HEK293 (cell line): ENCODE measurements around the gene ZNF574.

Experiments used
- KLF8 ChIP-seq: fragments of 450-650 bp; formaldehyde crosslinking; IDR thresholded peaks from 2 replicates; pipeline ENCODE4 v1.5.1; 2016; ENCODE audit warnings: missing biosample characterization, missing genetic modification characterization
- PRDM10 ChIP-seq: fragments of 450-650 bp; formaldehyde crosslinking; IDR thresholded peaks from 2 replicates; pipeline ENCODE4 v1.5.1; 2016; ENCODE audit warnings: missing biosample characterization, missing genetic modification characterization
- ZBTB20 ChIP-seq: fragments of 450-650 bp; formaldehyde crosslinking; IDR thresholded peaks from 2 replicates; pipeline ENCODE4 v1.5.1; 2016; ENCODE audit warnings: missing biosample characterization, missing genetic modification characterization
- ZFP37 ChIP-seq: fragments of 450-650 bp; formaldehyde crosslinking; IDR thresholded peaks from 2 replicates; pipeline ENCODE4 v1.5.1; 2016; ENCODE audit warnings: missing biosample characterization, missing genetic modification characterization
- ZFP69B ChIP-seq: fragments of 450-650 bp; formaldehyde crosslinking; IDR thresholded peaks from 2 replicates; pipeline ENCODE4 v1.5.1; 2016; ENCODE audit warnings: missing biosample characterization, missing genetic modification characterization
- ZNF132 ChIP-seq: fragments of 450-650 bp; formaldehyde crosslinking; IDR thresholded peaks from 2 replicates; pipeline ENCODE4 v1.5.1; 2017; ENCODE audit warnings: missing biosample characterization, missing genetic modification characterization, borderline replicate concordance
- ZNF175 ChIP-seq: fragments of 450-650 bp; formaldehyde crosslinking; IDR thresholded peaks from 2 replicates; pipeline ENCODE4 v1.5.1; 2016; ENCODE audit warnings: missing biosample characterization, missing genetic modification characterization
- ZNF18 ChIP-seq: fragments of 450-650 bp; formaldehyde crosslinking; IDR thresholded peaks from 2 replicates; pipeline ENCODE4 v1.5.1; 2016; ENCODE audit warnings: missing biosample characterization, missing genetic modification characterization
- ZNF23 ChIP-seq: fragments of 450-650 bp; formaldehyde crosslinking; IDR thresholded peaks from 2 replicates; pipeline ENCODE4 v1.5.1; 2016; ENCODE audit warnings: missing biosample characterization, missing genetic modification characterization, borderline replicate concordance
- ZNF24 ChIP-seq: fragments of 450-650 bp; formaldehyde crosslinking; IDR thresholded peaks from 2 replicates; pipeline ENCODE4 v1.5.1; 2016; ENCODE audit warnings: missing biosample characterization, missing genetic modification characterization
- ZNF292 ChIP-seq: fragments of 450-650 bp; formaldehyde crosslinking; IDR thresholded peaks from 2 replicates; pipeline ENCODE4 v1.5.1; 2016; ENCODE audit warnings: low read depth, missing biosample characterization, missing genetic modification characterization, borderline replicate concordance
- ZNF658 ChIP-seq: fragments of 450-650 bp; formaldehyde crosslinking; IDR thresholded peaks from 2 replicates; pipeline ENCODE4; 2016; ENCODE audit warnings: missing biosample characterization, missing genetic modification characterization
- ZNF660 ChIP-seq: fragments of 450-650 bp; IDR thresholded peaks from 2 replicates; pipeline ENCODE4 v1.5.1; 2018; ENCODE audit warnings: missing biosample characterization, mild to moderate bottlenecking, missing genetic modification characterization
- ZNF701 ChIP-seq: fragments of 450-650 bp; formaldehyde crosslinking; IDR thresholded peaks from 2 replicates; pipeline ENCODE4 v1.5.1; 2016; ENCODE audit warnings: missing biosample characterization, missing genetic modification characterization
- ZNF776 ChIP-seq: fragments of 450-650 bp; formaldehyde crosslinking; IDR thresholded peaks from 2 replicates; pipeline ENCODE4 v1.5.0; 2017; ENCODE audit warnings: missing biosample characterization, missing genetic modification characterization, borderline replicate concordance
- ZNF777 ChIP-seq: fragments of 450-650 bp; formaldehyde crosslinking; IDR thresholded peaks from 2 replicates; pipeline ENCODE4 v1.5.1; 2017; ENCODE audit warnings: missing biosample characterization, missing genetic modification characterization, borderline replicate concordance
- TF ChIP-seq, protein P1 (sequence below): fragments of 450-650 bp; formaldehyde crosslinking; IDR thresholded peaks from 2 replicates; pipeline ENCODE4 v1.5.1; 2017; ENCODE audit warnings: missing biosample characterization, missing genetic modification characterization
- TF ChIP-seq, protein P2 (sequence below): fragments of 450-650 bp; formaldehyde crosslinking; IDR thresholded peaks from 2 replicates; pipeline ENCODE4 v1.5.1; 2016; ENCODE audit warnings: missing biosample characterization, missing genetic modification characterization
- TF ChIP-seq, protein P3 (sequence below): fragments of 450-650 bp; formaldehyde crosslinking; IDR thresholded peaks from 2 replicates; pipeline ENCODE4 v1.5.1; 2016; ENCODE audit warnings: missing biosample characterization, missing genetic modification characterization
- TF ChIP-seq, protein P4 (sequence below): fragments of 450-650 bp; formaldehyde crosslinking; IDR thresholded peaks from 2 replicates; pipeline ENCODE4 v1.5.1; 2016; ENCODE audit warnings: missing biosample characterization, missing genetic modification characterization
- TF ChIP-seq, protein P5 (sequence below): fragments of 450-650 bp; formaldehyde crosslinking; IDR thresholded peaks from 2 replicates; pipeline ENCODE4 v1.5.1; 2016; ENCODE audit warnings: missing biosample characterization, missing genetic modification characterization, low read depth
- TF ChIP-seq, protein P6 (sequence below): fragments of 450-650 bp; formaldehyde crosslinking; IDR thresholded peaks from 2 replicates; pipeline ENCODE4 v1.5.1; 2017; ENCODE audit warnings: missing biosample characterization, missing genetic modification characterization

ZNF574 gene

DNA sequence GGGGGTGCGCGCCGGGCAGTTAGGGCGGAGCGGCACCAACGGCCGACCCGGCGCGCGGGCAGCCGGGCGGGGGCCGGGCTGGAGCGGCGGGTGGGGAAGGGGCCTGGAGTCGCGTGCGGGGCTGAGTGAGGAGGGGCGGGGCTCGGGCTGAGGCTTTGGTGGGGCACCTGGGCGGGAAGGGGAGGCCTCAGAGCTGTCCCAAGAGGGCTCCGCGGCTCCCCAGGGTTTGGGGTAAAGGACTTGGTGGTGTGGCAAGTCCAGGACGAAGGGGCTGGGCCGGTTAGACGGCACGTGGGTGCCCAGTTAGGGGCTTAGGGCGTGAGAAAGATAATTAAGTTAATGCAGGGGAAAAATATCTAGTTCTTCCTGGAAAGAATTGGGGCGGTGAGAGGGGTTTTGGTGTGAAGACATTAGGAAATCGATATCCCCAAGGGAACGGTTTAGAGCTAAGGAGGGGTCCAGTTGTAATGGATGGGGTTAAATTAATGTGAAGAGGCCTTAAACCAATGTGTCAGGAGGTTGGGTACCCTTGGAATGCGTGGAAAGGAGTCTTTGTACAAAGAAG is 496 bp downstream of the ZNF574 start (continued):
- TF ChIP-seq, protein P1, sequence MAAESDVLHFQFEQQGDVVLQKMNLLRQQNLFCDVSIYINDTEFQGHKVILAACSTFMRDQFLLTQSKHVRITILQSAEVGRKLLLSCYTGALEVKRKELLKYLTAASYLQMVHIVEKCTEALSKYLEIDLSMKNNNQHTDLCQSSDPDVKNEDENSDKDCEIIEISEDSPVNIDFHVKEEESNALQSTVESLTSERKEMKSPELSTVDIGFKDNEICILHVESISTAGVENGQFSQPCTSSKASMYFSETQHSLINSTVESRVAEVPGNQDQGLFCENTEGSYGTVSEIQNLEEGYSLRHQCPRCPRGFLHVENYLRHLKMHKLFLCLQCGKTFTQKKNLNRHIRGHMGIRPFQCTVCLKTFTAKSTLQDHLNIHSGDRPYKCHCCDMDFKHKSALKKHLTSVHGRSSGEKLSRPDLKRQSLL (tag by site-specific recombination) = no peak
- TF ChIP-seq, protein P2, sequence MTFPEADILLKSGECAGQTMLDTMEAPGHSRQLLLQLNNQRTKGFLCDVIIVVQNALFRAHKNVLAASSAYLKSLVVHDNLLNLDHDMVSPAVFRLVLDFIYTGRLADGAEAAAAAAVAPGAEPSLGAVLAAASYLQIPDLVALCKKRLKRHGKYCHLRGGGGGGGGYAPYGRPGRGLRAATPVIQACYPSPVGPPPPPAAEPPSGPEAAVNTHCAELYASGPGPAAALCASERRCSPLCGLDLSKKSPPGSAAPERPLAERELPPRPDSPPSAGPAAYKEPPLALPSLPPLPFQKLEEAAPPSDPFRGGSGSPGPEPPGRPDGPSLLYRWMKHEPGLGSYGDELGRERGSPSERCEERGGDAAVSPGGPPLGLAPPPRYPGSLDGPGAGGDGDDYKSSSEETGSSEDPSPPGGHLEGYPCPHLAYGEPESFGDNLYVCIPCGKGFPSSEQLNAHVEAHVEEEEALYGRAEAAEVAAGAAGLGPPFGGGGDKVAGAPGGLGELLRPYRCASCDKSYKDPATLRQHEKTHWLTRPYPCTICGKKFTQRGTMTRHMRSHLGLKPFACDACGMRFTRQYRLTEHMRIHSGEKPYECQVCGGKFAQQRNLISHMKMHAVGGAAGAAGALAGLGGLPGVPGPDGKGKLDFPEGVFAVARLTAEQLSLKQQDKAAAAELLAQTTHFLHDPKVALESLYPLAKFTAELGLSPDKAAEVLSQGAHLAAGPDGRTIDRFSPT (tag by site-specific recombination) = no peak
- TF ChIP-seq ZNF701 (tag by site-specific recombination) (no peak), ZNF23 (no peak), ZNF776 (tag by site-specific recombination) (no peak), ZFP69B (tag by site-specific recombination) (no peak), ZNF175 (tag by site-specific recombination) (no peak), ZNF777 (tag by site-specific recombination) (no peak), ZNF660 (tag by site-specific recombination) (peak; percentile 41; the same call in 1 of the 2 replicates), ZNF24 (tag by site-specific recombination) (no peak), KLF8 (tag by site-specific recombination) (no peak), PRDM10 (tag by site-specific recombination) (no peak), ZNF658 (no peak), ZFP37 (tag by site-specific recombination) (no peak), ZNF292 (tag by site-specific recombination) (no peak), ZNF132 (tag by site-specific recombination) (no peak), ZBTB20 (tag by site-specific recombination) (no peak), ZNF18 (peak; percentile 63; the same call in 1 of the 2 replicates)
- TF ChIP-seq, protein P3, sequence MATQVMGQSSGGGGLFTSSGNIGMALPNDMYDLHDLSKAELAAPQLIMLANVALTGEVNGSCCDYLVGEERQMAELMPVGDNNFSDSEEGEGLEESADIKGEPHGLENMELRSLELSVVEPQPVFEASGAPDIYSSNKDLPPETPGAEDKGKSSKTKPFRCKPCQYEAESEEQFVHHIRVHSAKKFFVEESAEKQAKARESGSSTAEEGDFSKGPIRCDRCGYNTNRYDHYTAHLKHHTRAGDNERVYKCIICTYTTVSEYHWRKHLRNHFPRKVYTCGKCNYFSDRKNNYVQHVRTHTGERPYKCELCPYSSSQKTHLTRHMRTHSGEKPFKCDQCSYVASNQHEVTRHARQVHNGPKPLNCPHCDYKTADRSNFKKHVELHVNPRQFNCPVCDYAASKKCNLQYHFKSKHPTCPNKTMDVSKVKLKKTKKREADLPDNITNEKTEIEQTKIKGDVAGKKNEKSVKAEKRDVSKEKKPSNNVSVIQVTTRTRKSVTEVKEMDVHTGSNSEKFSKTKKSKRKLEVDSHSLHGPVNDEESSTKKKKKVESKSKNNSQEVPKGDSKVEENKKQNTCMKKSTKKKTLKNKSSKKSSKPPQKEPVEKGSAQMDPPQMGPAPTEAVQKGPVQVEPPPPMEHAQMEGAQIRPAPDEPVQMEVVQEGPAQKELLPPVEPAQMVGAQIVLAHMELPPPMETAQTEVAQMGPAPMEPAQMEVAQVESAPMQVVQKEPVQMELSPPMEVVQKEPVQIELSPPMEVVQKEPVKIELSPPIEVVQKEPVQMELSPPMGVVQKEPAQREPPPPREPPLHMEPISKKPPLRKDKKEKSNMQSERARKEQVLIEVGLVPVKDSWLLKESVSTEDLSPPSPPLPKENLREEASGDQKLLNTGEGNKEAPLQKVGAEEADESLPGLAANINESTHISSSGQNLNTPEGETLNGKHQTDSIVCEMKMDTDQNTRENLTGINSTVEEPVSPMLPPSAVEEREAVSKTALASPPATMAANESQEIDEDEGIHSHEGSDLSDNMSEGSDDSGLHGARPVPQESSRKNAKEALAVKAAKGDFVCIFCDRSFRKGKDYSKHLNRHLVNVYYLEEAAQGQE (tag by site-specific recombination) = 0 out of 2 replicates have a peak, but pooled peaks have one; percentile 26
- TF ChIP-seq, protein P4, sequence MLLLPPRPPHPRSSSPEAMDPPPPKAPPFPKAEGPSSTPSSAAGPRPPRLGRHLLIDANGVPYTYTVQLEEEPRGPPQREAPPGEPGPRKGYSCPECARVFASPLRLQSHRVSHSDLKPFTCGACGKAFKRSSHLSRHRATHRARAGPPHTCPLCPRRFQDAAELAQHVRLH = no peak
- TF ChIP-seq, protein P5, sequence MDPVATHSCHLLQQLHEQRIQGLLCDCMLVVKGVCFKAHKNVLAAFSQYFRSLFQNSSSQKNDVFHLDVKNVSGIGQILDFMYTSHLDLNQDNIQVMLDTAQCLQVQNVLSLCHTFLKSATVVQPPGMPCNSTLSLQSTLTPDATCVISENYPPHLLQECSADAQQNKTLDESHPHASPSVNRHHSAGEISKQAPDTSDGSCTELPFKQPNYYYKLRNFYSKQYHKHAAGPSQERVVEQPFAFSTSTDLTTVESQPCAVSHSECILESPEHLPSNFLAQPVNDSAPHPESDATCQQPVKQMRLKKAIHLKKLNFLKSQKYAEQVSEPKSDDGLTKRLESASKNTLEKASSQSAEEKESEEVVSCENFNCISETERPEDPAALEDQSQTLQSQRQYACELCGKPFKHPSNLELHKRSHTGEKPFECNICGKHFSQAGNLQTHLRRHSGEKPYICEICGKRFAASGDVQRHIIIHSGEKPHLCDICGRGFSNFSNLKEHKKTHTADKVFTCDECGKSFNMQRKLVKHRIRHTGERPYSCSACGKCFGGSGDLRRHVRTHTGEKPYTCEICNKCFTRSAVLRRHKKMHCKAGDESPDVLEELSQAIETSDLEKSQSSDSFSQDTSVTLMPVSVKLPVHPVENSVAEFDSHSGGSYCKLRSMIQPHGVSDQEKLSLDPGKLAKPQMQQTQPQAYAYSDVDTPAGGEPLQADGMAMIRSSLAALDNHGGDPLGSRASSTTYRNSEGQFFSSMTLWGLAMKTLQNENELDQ (tag by site-specific recombination) = no peak
- TF ChIP-seq, protein P6, sequence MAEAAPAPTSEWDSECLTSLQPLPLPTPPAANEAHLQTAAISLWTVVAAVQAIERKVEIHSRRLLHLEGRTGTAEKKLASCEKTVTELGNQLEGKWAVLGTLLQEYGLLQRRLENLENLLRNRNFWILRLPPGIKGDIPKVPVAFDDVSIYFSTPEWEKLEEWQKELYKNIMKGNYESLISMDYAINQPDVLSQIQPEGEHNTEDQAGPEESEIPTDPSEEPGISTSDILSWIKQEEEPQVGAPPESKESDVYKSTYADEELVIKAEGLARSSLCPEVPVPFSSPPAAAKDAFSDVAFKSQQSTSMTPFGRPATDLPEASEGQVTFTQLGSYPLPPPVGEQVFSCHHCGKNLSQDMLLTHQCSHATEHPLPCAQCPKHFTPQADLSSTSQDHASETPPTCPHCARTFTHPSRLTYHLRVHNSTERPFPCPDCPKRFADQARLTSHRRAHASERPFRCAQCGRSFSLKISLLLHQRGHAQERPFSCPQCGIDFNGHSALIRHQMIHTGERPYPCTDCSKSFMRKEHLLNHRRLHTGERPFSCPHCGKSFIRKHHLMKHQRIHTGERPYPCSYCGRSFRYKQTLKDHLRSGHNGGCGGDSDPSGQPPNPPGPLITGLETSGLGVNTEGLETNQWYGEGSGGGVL (tag by site-specific recombination) = no peak
